Motor neuron (in vitro differentiated cells): ENCODE data around the gene ALDH1A3. TPM values are rescaled to one million over a fixed set of nuclear protein-coding genes. Genes with fewer than 3 reads are reported as not detected.

Experiments
- ATAC-seq, 8 experiments: fragments of 200-7000 bp; cut with Tn5 transposase; replicated peaks in 6 of 8; 2 replicates each; pipeline ENCODE4 v1.8.0; 2021; ENCODE audit warnings: mild to moderate bottlenecking in 8 of 8, moderate library complexity in 8 of 8
- H3K27ac ChIP-seq, 2 donors: fragments of 250-450 bp; sonication (Bioruptor Pico); 2 replicates each; pipeline ENCODE4 v1.9.0; 2021; ENCODE audit warnings: antibody characterized with exemption in 2 of 2, mild to moderate bottlenecking in 2 of 2, moderate library complexity in 1 of 2
- H3K4me1 ChIP-seq, 2 donors: fragments of 250-450 bp; sonication (Bioruptor Pico); replicated peaks in 1 of 2; 2 replicates each; pipeline ENCODE4 v1.6.1; 2021; ENCODE audit warnings: antibody characterized with exemption in 2 of 2, mild to moderate bottlenecking in 2 of 2, moderate library complexity in 1 of 2
- H3K4me3 ChIP-seq, 5 donors: fragments of 250-450 bp; sonication (Bioruptor Pico); 2 replicates each; pipeline ENCODE4 v1.9.0; 2021; ENCODE audit warnings: antibody characterized with exemption in 5 of 5, mild to moderate bottlenecking in 5 of 5, moderate library complexity in 4 of 5
- WGBS, 10 experiments: fragments of 450-650 bp; shearing (Covaris generic); methylation state at CpG; one replicate each; pipeline ENCODE4 v1.0.0; 2022; 5-methylcytosine and 5-hydroxymethylcytosine counted together
- in situ Hi-C, 9 experiments: fragments of 400-800 bp; cut with MboI; loops; one replicate each; pipeline ENCODE4 v1.15.0; 2021; ENCODE audit warnings: low sequenced_read_pairs in 9 of 9, low pct_unique_long_range_greater_than_20kb in 2 of 9; ENCODE audit not compliant: unreplicated experiment in 9 of 9
- total RNA-seq, 8 experiments: library from RNA; unstranded; fragments of 300-600 nt; gene quantifications; 2 replicates each; pipeline versions ENCODE4 v1.2.3 to v1.2.4, GENCODE V29; 2022

The ALDH1A3 gene
- 10 to 100 TPM in 2 of 8 experiments, 1 to 10 TPM in 2, under 1 TPM in 2, not detected in 2; 0.14 to 54.3 (median 2.1) TPM for total RNA-seq

- WGBS, 10 experiments, result no CpG with 5 or more reads among the region's 93 CpGs
- peak; percentile 71 to 87 (median 75) for ATAC-seq
- no peaks in the 10 kb centered on the region for H3K4me1 ChIP-seq
Observed at GRCh38 chr15:100879464-100880138, at the start of gene ALDH1A3. ALDH1A3 (plus strand) TSS chr15:100879831; CDS start chr15:100879908, 77 bp downstream.

GRCh38 chr15:100831467-100831866 lies 48.2 kb upstream of the ALDH1A3 start:
- no peak overlapping the region for H3K27ac ChIP-seq
- no peak for ATAC-seq
- 27 to 79% (median 67%) methylated on average over 1 to 3 of the region's 5 CpGs; no CpG with 5 or more reads in 7 of the 10 experiments for WGBS, 10 experiments
- in situ Hi-C loops, result no loop called here
- H3K4me1 ChIP-seq, result no peaks in the 10 kb centered on the region
- no peak overlapping the region for H3K4me3 ChIP-seq

More at GRCh38 chr15:100879464-100880138, at the start of gene ALDH1A3:
- H3K27ac ChIP-seq, result no peak within 1 kb of the TSS
- peak within 1 kb of the TSS; percentile 20 to 37 (median 33) for H3K4me3 ChIP-seq
- in situ Hi-C loops, result loop anchor here in 5 of 9 experiments (10.0 to 25.0 kb wide), 4 partner anchors 108 to 255 kb away; no protein-coding TSS in a partner anchor

GRCh38 chr15:100832149-100832942 lies 47.3 kb upstream of the ALDH1A3 start:
- H3K4me1 ChIP-seq, result no peaks in the 10 kb centered on the region
- no peak for ATAC-seq
- in situ Hi-C loops, result no loop called here
- no peak overlapping the region for H3K4me3 ChIP-seq
- 66 to 86% (median 80%) methylated on average over 3 to 9 of the region's 9 CpGs for WGBS, 10 experiments
- no peak overlapping the region for H3K27ac ChIP-seq

- no peak overlapping the region for H3K27ac ChIP-seq
- WGBS, 10 experiments, result 45 to 91% (median 61%) methylated on average over 2 to 7 of the region's 11 CpGs
- in situ Hi-C loops, result no loop called here
- no peak overlapping the region for H3K4me3 ChIP-seq
- H3K4me1 ChIP-seq, result no peaks in the 10 kb centered on the region
- ATAC-seq, result no peak
Observed at GRCh38 chr15:100833417-100834389, 45.9 kb upstream of the ALDH1A3 start.

- ATAC-seq, result no peak
- in situ Hi-C loops, result no loop called here
- 11 to 73% (median 60%) methylated on average over 1 to 3 of the region's 3 CpGs for WGBS, 10 experiments
- Histone ChIP-seq H3K4me3 (no peak overlapping the region), H3K4me1 (no peaks in the 10 kb centered on the region), H3K27ac (no peak overlapping the region)
Observed at GRCh38 chr15:100834731-100835130, 44.9 kb upstream of the ALDH1A3 start.

- ATAC-seq, result no peak
- H3K4me3 ChIP-seq, result no peak overlapping the region
- H3K4me1 ChIP-seq, result no peaks in the 10 kb centered on the region
- in situ Hi-C loops, result no loop called here
- 20 to 100% (median 80%) methylated on average over 1 to 5 of the region's 5 CpGs; no CpG with 5 or more reads in 2 of the 10 experiments for WGBS, 10 experiments
- no peak overlapping the region for H3K27ac ChIP-seq
Observed at GRCh38 chr15:100835636-100836035, 44.0 kb upstream of the ALDH1A3 start.

- 45 to 96% (median 89%) methylated on average over 2 to 5 of the region's 5 CpGs; no CpG with 5 or more reads in 5 of the 10 experiments for WGBS, 10 experiments
- no peaks in the 10 kb centered on the region for H3K4me1 ChIP-seq
- no peak overlapping the region for H3K4me3 ChIP-seq
- H3K27ac ChIP-seq, result no peak overlapping the region
- ATAC-seq, result no peak
- in situ Hi-C loops, result no loop called here
Observed at GRCh38 chr15:100836501-100836900, 43.1 kb upstream of the ALDH1A3 start.

GRCh38 chr15:100841426-100841825 lies 38.2 kb upstream of the ALDH1A3 start:
- WGBS, 10 experiments, result 17 to 92% (median 80%) methylated on average over 1 to 3 of the region's 3 CpGs; no CpG with 5 or more reads in 1 of the 10 experiments
- in situ Hi-C loops, result no loop called here
- no peak overlapping the region for H3K27ac ChIP-seq
- no peak overlapping the region for H3K4me3 ChIP-seq
- H3K4me1 ChIP-seq, result no peaks in the 10 kb centered on the region
- ATAC-seq, result no peak

- in situ Hi-C loops, result no loop called here
- 42 to 83% (median 71%) methylated on average over 2 to 13 of the region's 14 CpGs for WGBS, 10 experiments
- no peak overlapping the region for H3K27ac ChIP-seq
- no peak overlapping the region for H3K4me3 ChIP-seq
- no peak for ATAC-seq
- no peaks in the 10 kb centered on the region for H3K4me1 ChIP-seq
Observed at GRCh38 chr15:100842756-100843730, 36.6 kb upstream of the ALDH1A3 start.

GRCh38 chr15:100844167-100844566 lies 35.5 kb upstream of the ALDH1A3 start:
- Histone ChIP-seq H3K4me3 (no peak overlapping the region), H3K4me1 (no peaks in the 10 kb centered on the region), H3K27ac (no peak overlapping the region)
- no peak for ATAC-seq
- in situ Hi-C loops, result no loop called here
- WGBS, 10 experiments, result 49 to 100% (median 83%) methylated on average over 1 to 8 of the region's 8 CpGs; no CpG with 5 or more reads in 1 of the 10 experiments

- 87 to 100% (median 95%) methylated on average over 1 to 8 of the region's 9 CpGs; no CpG with 5 or more reads in 5 of the 10 experiments for WGBS, 10 experiments
- ATAC-seq, result no peak
- Histone ChIP-seq H3K27ac (no peak overlapping the region), H3K4me1 (no peaks in the 10 kb centered on the region), H3K4me3 (no peak overlapping the region)
- in situ Hi-C loops, result no loop called here
Observed at GRCh38 chr15:100844778-100845177, 34.9 kb upstream of the ALDH1A3 start.

GRCh38 chr15:100847194-100847593 lies 32.4 kb upstream of the ALDH1A3 start:
- no peak overlapping the region for H3K27ac ChIP-seq
- in situ Hi-C loops, result no loop called here
- no peaks in the 10 kb centered on the region for H3K4me1 ChIP-seq
- no peak overlapping the region for H3K4me3 ChIP-seq
- ATAC-seq, result no peak
- WGBS, 10 experiments, result 62 to 96% (median 81%) methylated on average over 1 to 5 of the region's 5 CpGs; no CpG with 5 or more reads in 1 of the 10 experiments
